CD14-positive monocyte (primary cell): ENCODE measurements around the gene PSMB10. TPM values are rescaled to one million over a fixed set of nuclear protein-coding genes. Genes with fewer than 3 reads are reported as not detected.
A peak's percentile ranks its signal among the peaks of the same experiment; 100 is the strongest.

Experiments
- DNase-seq, 3 donors: peaks; one replicate each; pipeline ENCODE4 v3.0.0-alpha.2; 2011 to 2022
- H2AFZ ChIP-seq: 2 replicates; pipeline ENCODE4 v1.6.0; 2012; ENCODE audit warnings: mild to moderate bottlenecking, low read depth, low read length, inconsistent platforms; ENCODE audit not compliant: insufficient read depth, poor library complexity, severe bottlenecking
- H3K27ac ChIP-seq, 2 donors: 1 replicate in 1 of 2; 2 replicates in 1 of 2; pipeline ENCODE4 v1.5.1; 2012 to 2013; ENCODE audit warnings: low read length in 2 of 2, control low read depth in 1 of 2, inconsistent platforms in 1 of 2, low read depth in 1 of 2, mild to moderate bottlenecking in 1 of 2
- H3K27me3 ChIP-seq, 2 donors: one replicate each; pipeline versions ENCODE4 v1.6.0 to v1.6.1; 2011 to 2013; ENCODE audit warnings: low read length in 2 of 2; ENCODE audit not compliant: control insufficient read depth in 2 of 2, insufficient read depth in 2 of 2
- H3K36me3 ChIP-seq, 2 donors: replicated peaks in 1 of 2; 1 replicate in 1 of 2; 2 replicates in 1 of 2; pipeline versions ENCODE4 v1.5.1 to v1.6.1; 2012 to 2013; ENCODE audit warnings: low read length in 2 of 2, control low read depth in 1 of 2, inconsistent platforms in 1 of 2, mild to moderate bottlenecking in 1 of 2; ENCODE audit not compliant: insufficient read depth in 2 of 2, control insufficient read depth in 1 of 2
- H3K4me1 ChIP-seq, 2 donors: 1 replicate in 1 of 2; 2 replicates in 1 of 2; pipeline versions ENCODE4 v1.5.1 to v1.6.1; 2012 to 2013; ENCODE audit warnings: low read length in 2 of 2, control low read depth in 1 of 2, inconsistent platforms in 1 of 2, mild to moderate bottlenecking in 1 of 2, moderate library complexity in 1 of 2; ENCODE audit not compliant: insufficient read depth in 2 of 2, control insufficient read depth in 1 of 2
- H3K4me2 ChIP-seq: replicated peaks from 2 replicates; pipeline ENCODE3; 2012; ENCODE audit warnings: low read length, moderate library complexity, mild to moderate bottlenecking; ENCODE audit not compliant: poor library complexity, severe bottlenecking; ENCODE audit errors: extremely low read depth
- H3K4me3 ChIP-seq, 3 experiments: fragments of 200-600 bp in 1 of 3; sonication (generic) in 1 of 3; replicated peaks in 1 of 3; 1 replicate in 2 of 3; 2 replicates in 1 of 3; pipeline ENCODE4 v1.5.1; 2011 to 2013; ENCODE audit warnings: low read length in 3 of 3, mild to moderate bottlenecking in 3 of 3, control low read depth in 2 of 3, low read depth in 2 of 3, inconsistent platforms in 1 of 3, moderate library complexity in 1 of 3
- H3K79me2 ChIP-seq: 2 replicates; pipeline ENCODE4 v1.6.0; 2012; ENCODE audit warnings: mild to moderate bottlenecking, control low read depth, inconsistent platforms, low read length, moderate library complexity; ENCODE audit not compliant: insufficient read depth
- H3K9ac ChIP-seq: 2 replicates; pipeline ENCODE4 v1.6.0; 2017; ENCODE audit warnings: low read length, mild to moderate bottlenecking; ENCODE audit not compliant: insufficient read depth, poor library complexity, severe bottlenecking
- H3K9me3 ChIP-seq, 2 donors: replicated peaks in 1 of 2; 1 replicate in 1 of 2; 2 replicates in 1 of 2; pipeline versions ENCODE4 v1.5.1 to v1.6.1; 2012 to 2013; ENCODE audit warnings: low read length in 2 of 2, control low read depth in 1 of 2; ENCODE audit not compliant: control insufficient read depth in 1 of 2, insufficient read depth in 1 of 2
- H4K20me1 ChIP-seq: 2 replicates; pipeline ENCODE4 v1.6.0; 2012; ENCODE audit warnings: mild to moderate bottlenecking, low read length, control low read depth, moderate library complexity; ENCODE audit not compliant: insufficient read depth
- H3K27ac Mint-ChIP-seq, 7 donors: one replicate each; pipeline ENCODE4 v1.8.0; 2020; ENCODE audit warnings: mild to moderate bottlenecking in 7 of 7, mixed read lengths in 7 of 7, moderate library complexity in 6 of 7, inconsistent platforms in 2 of 7
- H3K27me3 Mint-ChIP-seq, 3 donors: one replicate each; pipeline ENCODE4 v1.8.0; 2021 to 2022; ENCODE audit warnings: low read depth in 3 of 3, mild to moderate bottlenecking in 3 of 3, mixed read lengths in 3 of 3, moderate library complexity in 3 of 3, inconsistent platforms in 1 of 3
- H3K36me3 Mint-ChIP-seq, 2 donors: one replicate each; pipeline ENCODE4 v1.8.0; 2020; ENCODE audit warnings: mixed read lengths in 2 of 2, inconsistent platforms in 1 of 2, mild to moderate bottlenecking in 1 of 2
- H3K4me1 Mint-ChIP-seq: one replicate; pipeline ENCODE4 v1.8.0; 2020; ENCODE audit warnings: mild to moderate bottlenecking, mixed read lengths
- H3K4me3 Mint-ChIP-seq, 2 donors: one replicate each; pipeline ENCODE4 v1.8.0; 2020; ENCODE audit warnings: mild to moderate bottlenecking in 2 of 2, mixed read lengths in 2 of 2, moderate library complexity in 1 of 2
- H3K9me3 Mint-ChIP-seq, 7 donors: one replicate each; pipeline ENCODE4 v1.8.0; 2020 to 2022; ENCODE audit warnings: mixed read lengths in 7 of 7, mild to moderate bottlenecking in 6 of 7, moderate library complexity in 6 of 7, inconsistent platforms in 2 of 7
- CTCF ChIP-seq: fragments of 200-600 bp; IDR thresholded peaks from one replicate; pipeline ENCODE4 v1.8.0; 2022; ENCODE audit warnings: antibody characterized with exemption, mild to moderate bottlenecking
- WGBS: methylation state at CpG from one replicate; pipeline ENCODE4 v1.1.5; 2013; ENCODE audit warnings: missing lambda C conversion rate; ENCODE audit not compliant: insufficient coverage; 5-methylcytosine and 5-hydroxymethylcytosine counted together
- intact Hi-C, 2 donors: fragments of 100-400 bp; cut with micrococcal nuclease; formaldehyde crosslinking; loops; one replicate each; pipeline versions ENCODE4 v1.15.0 to v1.15.1; 2023
- polyA plus RNA-seq, 3 donors: library from polyadenylated mRNA; depleted of rRNA in 1 of 3; unstranded in 2 of 3; stranded (reverse) in 1 of 3; fragments of 300-500 nt in 2 of 3; fragments of >200 nt in 1 of 3; fragmentation: Illumina TruSeq in 2 of 3; gene quantifications; 1 replicate in 2 of 3; 2 replicates in 1 of 3; pipeline ENCODE4 v1.2.3, GENCODE V29; 2012 to 2021

PSMB10 gene
- polyA plus RNA-seq, 3 donors = 158 to 798 (median 609) TPM

DNA sequence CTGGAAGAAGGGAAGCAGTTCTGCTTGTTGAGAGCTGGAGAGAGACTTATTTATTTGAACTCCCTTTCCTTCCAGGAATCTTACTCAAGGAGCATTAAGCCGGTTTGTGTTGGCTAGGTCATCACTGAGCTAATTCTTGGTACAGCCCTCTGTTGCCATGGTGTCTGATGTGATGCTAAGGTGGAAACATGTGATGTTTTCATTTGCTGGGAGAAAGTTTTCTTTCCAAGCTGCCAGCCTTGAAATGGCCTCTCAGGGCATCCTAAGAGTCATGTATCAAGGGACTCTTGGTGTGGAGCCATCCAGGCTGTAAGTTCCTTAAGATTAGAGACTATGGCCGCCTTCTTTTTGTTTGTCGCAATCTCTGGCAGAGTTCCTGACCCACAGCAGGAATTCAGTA is 39.4 kb downstream of the PSMB10 start:
- TF ChIP-seq CTCF = no peak
- Histone ChIP-seq H3K79me2 (peaks cover 85% of the 10 kb centered on the region), H3K9ac (no peak overlapping the region), H3K27ac (no peak overlapping the region), H3K36me3 (peaks cover 4 to 23% of the 10 kb centered on the region in 2 donors), H3K9me3 (no peaks in the 10 kb centered on the region), H3K4me3 (no peak overlapping the region), H3K27me3 (no peaks in the 10 kb centered on the region), H3K4me1 (peaks cover 18 to 20% of the 10 kb centered on the region in 2 donors), H4K20me1 (peaks cover 56% of the 10 kb centered on the region), H3K4me2 (no peak overlapping the region), H2AFZ (no peak overlapping the region)
- DNase-seq = no peak
- H3K27ac Mint-ChIP-seq = peak overlapping the region in 1 of 7 donors; percentile 10
- intact Hi-C loops = loop anchor here in 1 of 2 donors (5.0 kb wide), 1 partner anchor 35 kb away; the partner anchor contains the start of gene CTRL
- H3K36me3 Mint-ChIP-seq = peaks cover 8 to 27% of the 10 kb centered on the region in 2 donors
- H3K4me1 Mint-ChIP-seq = peaks cover 24% of the 10 kb centered on the region
- WGBS = 100% methylated on average over 2 of the region's 3 CpGs
- H3K27me3 Mint-ChIP-seq = no peaks in the 10 kb centered on the region
- no peak overlapping the region for H3K4me3 Mint-ChIP-seq
- no peaks in the 10 kb centered on the region for H3K9me3 Mint-ChIP-seq

DNA sequence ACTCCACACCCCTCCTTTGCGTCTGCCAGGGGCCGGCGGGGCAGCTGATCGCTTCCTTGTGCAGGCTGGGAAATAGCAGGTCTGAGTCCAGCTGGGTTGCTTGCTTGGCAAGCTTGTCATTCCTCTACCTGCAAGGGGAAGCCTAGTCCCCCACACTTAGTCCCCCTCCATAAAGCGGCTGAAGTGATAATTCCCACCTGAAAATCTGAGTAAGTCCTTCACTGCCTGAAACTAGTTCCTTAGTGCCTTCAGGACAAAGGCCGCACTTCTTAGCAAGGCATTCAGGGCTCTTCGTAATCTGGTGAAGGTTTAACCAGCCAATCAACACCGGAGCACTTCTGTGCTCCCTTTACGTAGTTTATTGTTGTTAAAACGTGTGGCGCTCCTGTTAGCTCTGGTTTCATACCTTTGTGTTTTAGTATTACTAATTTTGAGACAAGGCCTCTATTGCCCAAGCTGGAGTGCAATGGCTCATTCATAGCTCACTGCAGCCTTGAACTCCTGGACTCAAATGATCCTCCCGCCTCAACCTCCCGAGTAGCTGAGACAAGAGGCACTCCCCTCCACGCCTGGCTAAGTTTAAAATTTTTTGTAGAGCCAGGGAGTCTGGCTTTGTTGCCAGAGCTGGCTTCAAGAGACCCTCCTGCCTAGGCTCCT is 42.8 kb downstream of the PSMB10 start:
- Histone ChIP-seq H3K4me3 (peak overlapping the region; percentile 52 to 91 (median 90)), H3K9me3 (no peaks in the 10 kb centered on the region), H4K20me1 (peaks cover 27% of the 10 kb centered on the region), H3K27ac (peak overlapping the region; percentile 89 to 97), H3K79me2 (peaks cover 57% of the 10 kb centered on the region), H3K9ac (peak overlapping the region; percentile 99), H2AFZ (peak overlapping the region; percentile 91), H3K4me2 (peak overlapping the region; percentile 91), H3K36me3 (no peaks in the 10 kb centered on the region), H3K27me3 (no peaks in the 10 kb centered on the region), H3K4me1 (peaks cover 18 to 21% of the 10 kb centered on the region in 2 donors)
- H3K36me3 Mint-ChIP-seq = peaks cover 5 to 13% of the 10 kb centered on the region in 2 donors
- DNase-seq = no peak
- H3K4me1 Mint-ChIP-seq = peaks cover 24% of the 10 kb centered on the region
- peak overlapping the region; percentile 93 to 98 (median 95) for H3K27ac Mint-ChIP-seq
- intact Hi-C loops = loop anchor here in 1 of 2 donors (5.0 kb wide), 3 partner anchors 43 to 332 kb away; partner anchors contain the start of genes CTCF, PSMB10, RANBP10 and TSNAXIP1
- 40% methylated on average over 11 of the region's 14 CpGs for WGBS
- no peaks in the 10 kb centered on the region for H3K27me3 Mint-ChIP-seq
- no peak for TF ChIP-seq CTCF
- H3K9me3 Mint-ChIP-seq = no peaks in the 10 kb centered on the region
- H3K4me3 Mint-ChIP-seq = peak overlapping the region; percentile 89 to 95
